Muscle of leg (tissue), 11 donors: ENCODE measurements around the gene ABHD1. TPM values are rescaled to one million over a fixed set of nuclear protein-coding genes. Genes with fewer than 3 reads are reported as not detected.

Experiments
- DNase-seq: peaks from one replicate; pipeline ENCODE4 v3.0.0; 2013
- H3K27ac ChIP-seq: one replicate; pipeline ENCODE4 v1.5.1; 2013; ENCODE audit warnings: mild to moderate bottlenecking, low read length, control low read depth
- H3K27me3 ChIP-seq: one replicate; pipeline ENCODE4 v1.6.1; 2013; ENCODE audit warnings: low read length; ENCODE audit not compliant: control insufficient read depth, insufficient read depth
- H3K36me3 ChIP-seq: one replicate; pipeline ENCODE4 v1.6.1; 2013; ENCODE audit warnings: low read length; ENCODE audit not compliant: control insufficient read depth, insufficient read depth
- H3K4me1 ChIP-seq: one replicate; pipeline ENCODE4 v1.6.1; 2013; ENCODE audit warnings: low read length; ENCODE audit not compliant: control insufficient read depth, insufficient read depth
- H3K4me3 ChIP-seq: one replicate; pipeline ENCODE4 v1.5.1; 2013; ENCODE audit warnings: low read length, control low read depth
- H3K9me3 ChIP-seq: replicated peaks from 2 replicates; pipeline ENCODE4 v1.6.1; 2013; ENCODE audit warnings: low read depth, low read length; ENCODE audit not compliant: control insufficient read depth
- WGBS: methylation state at CpG from one replicate; pipeline ENCODE4 v1.1.5; 2013; ENCODE audit warnings: missing lambda C conversion rate; ENCODE audit not compliant: insufficient coverage; 5-methylcytosine and 5-hydroxymethylcytosine counted together
- polyA plus RNA-seq, 8 donors: library from polyadenylated mRNA; unstranded; fragments of 120-200 nt; gene quantifications; one replicate each; pipeline versions ENCODE4 v1.2.1 to v1.2.3, GENCODE V29; 2013; ENCODE audit warnings: inconsistent platforms in 1 of 8, low replicate concordance in 1 of 8; ENCODE audit not compliant: insufficient read length in 8 of 8, insufficient read depth in 1 of 8
- total RNA-seq: library from RNA; stranded (reverse); fragments of 120-200 nt; gene quantifications from one replicate; pipeline ENCODE4 v1.2.4, GENCODE V29; 2013

ABHD1 gene
- total and polyA plus RNA-seq, 9 donors = 0.04 to 0.45 (median 0.23) TPM

DNA sequence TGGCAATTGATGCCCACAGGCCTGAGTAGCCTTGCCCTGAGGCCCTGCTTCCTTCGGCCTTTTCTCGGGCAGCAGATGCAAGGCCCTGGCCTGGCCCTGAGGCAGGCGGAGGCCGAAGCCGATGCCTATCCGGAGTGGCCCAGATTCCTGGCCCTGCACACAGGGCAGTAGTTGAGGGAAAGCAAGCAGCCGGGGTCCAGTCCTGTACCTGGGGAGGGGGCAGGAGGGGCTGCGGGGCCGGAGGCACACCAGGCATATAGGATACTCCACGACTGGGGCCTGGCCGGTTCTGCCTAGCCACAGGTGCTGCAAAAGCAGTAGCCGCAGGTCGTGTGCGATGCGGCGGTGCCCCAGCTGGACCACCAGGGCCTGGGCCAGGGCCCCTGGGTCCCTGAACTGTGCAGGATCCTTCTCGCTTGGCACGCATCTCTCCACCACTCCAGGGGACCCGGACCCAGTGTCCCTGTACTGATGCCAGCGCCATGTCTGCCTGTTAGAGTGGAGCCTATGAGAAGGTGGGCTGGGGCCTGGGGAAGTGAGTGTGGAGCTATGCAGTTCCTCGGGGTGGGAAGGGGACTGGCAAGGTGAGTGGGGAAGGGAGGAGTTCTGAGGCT lies 13.8 kb downstream of the ABHD1 start:
- peaks cover 17% of the 10 kb centered on the region for H3K4me1 ChIP-seq
- 89% methylated on average over 17 of the region's 21 CpGs for WGBS

DNA sequence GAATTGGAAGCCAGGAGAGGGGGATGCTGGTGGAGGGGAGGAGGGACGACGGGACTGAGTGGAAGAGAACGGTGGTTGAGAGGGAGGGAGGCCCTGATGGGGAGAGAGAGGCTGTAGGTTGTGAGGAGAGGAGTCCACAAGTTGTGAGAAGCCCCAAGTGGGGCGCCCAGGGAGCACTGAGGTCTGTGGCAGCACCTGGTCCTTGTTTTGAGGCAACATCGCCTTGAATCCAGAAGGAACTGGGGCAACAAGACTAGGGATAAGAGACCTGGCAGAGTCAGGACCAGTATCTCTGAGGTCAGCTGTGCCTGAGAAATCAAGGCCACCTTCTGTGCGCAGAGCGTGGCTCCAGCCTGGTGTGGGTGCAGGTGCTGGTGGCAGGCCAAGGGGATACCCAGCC lies 14.5 kb downstream of the ABHD1 start:
- DNase-seq = no peak
- H3K4me1 ChIP-seq = peaks cover 11% of the 10 kb centered on the region
- H3K27ac ChIP-seq = no peak overlapping the region
- 68% methylated on average over 7 of the region's 7 CpGs for WGBS
- H3K36me3 ChIP-seq = no peaks in the 10 kb centered on the region
- H3K9me3 ChIP-seq = no peaks in the 10 kb centered on the region
- H3K4me3 ChIP-seq = no peak overlapping the region
- peaks cover 4% of the 10 kb centered on the region for H3K27me3 ChIP-seq

More for the DNA sequence above, 13.8 kb downstream of the ABHD1 start:
- Histone ChIP-seq H3K4me3 (no peak overlapping the region), H3K9me3 (no peaks in the 10 kb centered on the region), H3K27ac (no peak overlapping the region), H3K27me3 (peaks cover 2% of the 10 kb centered on the region), H3K36me3 (peaks cover 5% of the 10 kb centered on the region)
- DNase-seq = no peak

DNA sequence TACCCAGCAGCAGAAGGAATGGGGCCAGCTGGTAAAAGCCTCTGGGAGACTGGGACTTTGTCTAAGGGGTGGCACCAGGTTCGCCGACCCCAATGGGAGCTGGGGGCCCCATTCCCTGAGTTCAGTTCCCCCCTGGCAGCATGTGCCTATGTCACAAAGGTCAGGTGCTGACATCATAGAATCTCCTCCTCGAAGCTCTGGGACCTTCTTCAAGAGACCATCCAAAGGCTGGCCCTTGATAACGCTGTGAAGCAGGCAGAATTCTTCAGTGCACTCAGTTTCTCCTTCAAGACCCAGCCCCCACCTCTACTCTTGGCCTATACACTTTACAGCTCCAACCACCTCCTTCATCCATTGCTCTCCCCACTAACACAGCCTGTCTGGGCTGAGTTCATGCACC lies 15.7 kb downstream of the ABHD1 start, which contains the start of gene PRR30:
Gene PRR30, minus strand, starts transcription at position 101 of the 400 bp plus-strand sequence. CDS start 1,081 bp downstream, outside the sequence.
- H3K27me3 ChIP-seq = peaks cover 7% of the 10 kb centered on the region
- 74% methylated on average over 4 of the region's 4 CpGs for WGBS

DNA sequence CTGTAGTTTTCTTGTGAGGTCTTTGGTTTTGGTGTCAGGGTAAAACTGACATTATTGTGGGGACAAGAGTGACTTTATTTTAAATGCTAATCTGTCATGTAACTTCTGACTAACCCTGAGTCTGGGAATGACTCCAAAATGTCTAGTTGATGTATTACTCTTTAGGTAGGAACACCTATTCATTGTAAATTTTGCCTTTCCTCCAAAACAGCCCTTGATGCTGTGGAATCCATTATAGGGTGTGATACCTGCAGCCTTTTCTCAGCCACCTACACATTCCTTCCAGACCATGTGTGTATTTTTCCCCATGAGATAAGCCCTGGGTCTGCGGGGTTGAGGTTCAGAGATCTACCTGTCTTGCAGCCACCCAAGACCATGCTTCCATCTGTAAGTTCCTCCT lies 19.7 kb downstream of the ABHD1 start:
- H3K4me1 ChIP-seq = no peaks in the 10 kb centered on the region
- H3K9me3 ChIP-seq = no peaks in the 10 kb centered on the region
- H3K36me3 ChIP-seq = no peaks in the 10 kb centered on the region
- DNase-seq = no peak
- no peak overlapping the region for H3K27ac ChIP-seq
- peaks cover 7% of the 10 kb centered on the region for H3K27me3 ChIP-seq
- H3K4me3 ChIP-seq = no peak overlapping the region
- 92% methylated on average over 1 of the region's 1 CpG for WGBS

More for the DNA sequence above, 15.7 kb downstream of the ABHD1 start, which contains the start of gene PRR30:
- Histone ChIP-seq H3K4me3 (no peak within 1 kb of the TSS), H3K4me1 (peaks cover 4% of the 10 kb centered on the region), H3K36me3 (no peaks in the 10 kb centered on the region), H3K27ac (no peak within 1 kb of the TSS), H3K9me3 (no peaks in the 10 kb centered on the region)
- DNase-seq = no peak

DNA sequence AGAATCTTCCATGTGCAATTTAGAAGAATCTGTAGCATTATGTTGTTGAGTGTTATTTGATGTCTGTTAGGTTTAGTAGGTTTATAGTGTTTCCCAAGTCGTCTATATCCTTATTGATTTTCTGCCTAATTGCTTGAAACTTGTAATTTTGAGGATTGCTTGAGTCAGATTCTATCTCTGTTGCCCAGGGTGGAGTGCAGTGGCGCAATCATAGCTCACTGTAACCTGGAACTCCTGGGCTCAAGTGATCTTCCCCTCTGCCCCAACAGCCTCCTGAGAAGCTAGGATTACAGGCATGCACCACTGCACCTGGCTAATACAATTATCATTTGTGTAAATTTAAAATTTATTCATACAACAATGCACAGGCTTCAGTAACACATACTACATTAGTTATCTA lies 22.1 kb downstream of the ABHD1 start:
- H3K36me3 ChIP-seq = no peaks in the 10 kb centered on the region
- peaks cover 7% of the 10 kb centered on the region for H3K27me3 ChIP-seq
- DNase-seq = no peak
- no peak overlapping the region for H3K4me3 ChIP-seq
- no peaks in the 10 kb centered on the region for H3K9me3 ChIP-seq
- WGBS = no CpG with 5 or more reads among the region's 2 CpGs
- no peak overlapping the region for H3K27ac ChIP-seq
- H3K4me1 ChIP-seq = no peaks in the 10 kb centered on the region

DNA sequence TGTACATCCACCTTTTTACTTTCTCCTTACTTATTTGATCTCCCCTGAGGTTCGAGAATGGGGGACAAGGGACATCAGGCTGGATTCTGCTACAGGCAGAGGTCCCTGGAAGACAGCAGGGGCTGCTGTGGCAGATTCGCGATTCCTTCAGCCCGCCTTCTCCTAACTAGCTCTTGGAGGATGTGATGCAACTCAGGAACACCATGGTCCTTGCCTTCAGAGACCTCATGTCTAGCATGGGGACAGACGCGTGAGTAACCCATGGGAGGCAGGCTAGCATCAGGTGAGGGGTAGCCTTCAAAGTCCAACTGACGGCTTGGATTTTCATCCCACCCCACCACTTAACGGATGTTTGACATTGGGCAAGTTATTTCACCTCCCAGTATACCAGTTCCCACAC lies 24.3 kb downstream of the ABHD1 start:
- H3K27ac ChIP-seq = no peak overlapping the region
- no peaks in the 10 kb centered on the region for H3K4me1 ChIP-seq
- no peaks in the 10 kb centered on the region for H3K36me3 ChIP-seq
- no peaks in the 10 kb centered on the region for H3K9me3 ChIP-seq
- 88% methylated on average over 6 of the region's 8 CpGs for WGBS
- DNase-seq = no peak
- H3K27me3 ChIP-seq = peaks cover 5% of the 10 kb centered on the region
- no peak overlapping the region for H3K4me3 ChIP-seq

DNA sequence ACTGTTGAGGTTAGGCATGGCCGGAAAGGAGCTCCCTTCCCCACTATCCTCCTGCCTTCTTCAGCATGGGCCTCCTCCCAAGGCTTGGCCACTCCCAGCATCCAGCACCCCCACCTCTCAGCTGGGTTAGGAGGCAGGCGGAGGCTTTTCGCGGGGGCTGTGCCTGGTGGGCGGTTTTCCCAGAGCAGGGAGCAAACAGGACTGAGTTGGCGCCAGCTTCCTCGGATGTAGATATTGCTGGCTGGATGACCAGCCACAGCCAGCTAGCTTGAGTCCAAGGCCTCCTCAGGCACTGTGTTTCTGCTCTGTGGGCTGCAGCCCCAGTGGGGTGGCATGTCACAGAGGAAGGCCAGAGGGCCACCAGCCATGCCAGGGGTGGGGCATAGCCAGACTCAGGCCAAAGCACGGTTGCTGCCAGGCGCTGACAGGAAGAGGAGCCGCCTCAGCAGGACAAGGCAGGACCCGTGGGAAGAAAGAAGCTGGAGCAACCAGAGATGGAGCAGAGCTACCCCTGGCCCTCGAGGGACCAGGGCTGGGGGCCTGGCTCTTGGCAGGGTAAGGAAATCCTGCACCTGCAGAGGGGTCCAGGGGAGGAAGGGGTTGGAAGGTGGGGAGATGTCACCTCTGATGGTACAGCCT lies 25.3 kb downstream of the ABHD1 start, which contains the start of gene TCF23:
Gene TCF23, plus strand, starts transcription at position 204 of the 639 bp plus-strand sequence. Its CDS starts 130 bp downstream, at position 334.
- H3K27me3 ChIP-seq = peaks cover 3% of the 10 kb centered on the region
- no peaks in the 10 kb centered on the region for H3K4me1 ChIP-seq
- no peak for DNase-seq
- no peak within 1 kb of the TSS for H3K27ac ChIP-seq
- 61% methylated on average over 12 of the region's 12 CpGs for WGBS
- H3K9me3 ChIP-seq = no peaks in the 10 kb centered on the region
- H3K4me3 ChIP-seq = no peak within 1 kb of the TSS
- H3K36me3 ChIP-seq = no peaks in the 10 kb centered on the region

DNA sequence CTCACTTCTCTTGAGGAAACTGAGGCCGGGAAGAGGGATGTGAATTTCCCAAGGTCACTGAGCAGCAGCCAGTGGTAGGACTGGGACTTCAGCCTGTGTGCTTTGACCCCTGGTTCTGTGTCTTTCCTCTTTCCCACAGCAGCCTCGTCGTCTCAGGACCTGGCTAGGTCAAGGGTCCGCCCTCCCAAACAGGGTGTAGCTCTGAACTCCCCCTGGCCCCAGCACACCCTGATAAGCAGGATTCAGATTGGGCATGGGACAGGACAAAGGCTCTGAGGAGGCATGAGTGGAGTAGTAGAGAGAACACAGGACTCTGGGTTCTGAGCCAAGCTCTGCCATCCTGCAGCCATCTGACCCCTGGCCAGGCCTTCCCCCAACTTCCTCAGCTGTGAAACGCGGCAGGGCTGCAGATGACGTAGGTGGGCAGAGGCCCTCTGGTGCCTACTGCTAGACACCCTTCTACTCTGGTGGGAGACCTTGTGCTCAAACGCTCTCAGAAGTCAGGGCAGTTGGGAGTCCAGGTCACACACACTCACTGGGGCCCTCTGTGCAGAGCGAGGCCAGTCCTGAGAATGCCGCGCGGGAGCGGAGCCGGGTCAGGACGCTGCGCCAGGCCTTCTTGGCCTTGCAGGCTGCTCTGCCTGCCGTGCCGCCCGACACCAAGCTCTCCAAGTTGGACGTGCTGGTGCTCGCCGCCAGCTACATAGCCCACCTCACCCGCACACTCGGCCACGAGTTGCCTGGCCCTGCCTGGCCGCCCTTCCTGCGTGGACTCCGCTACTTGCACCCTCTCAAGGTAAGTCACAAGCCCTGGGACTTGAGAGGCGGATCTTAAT lies 26.2 kb downstream of the ABHD1 start:
- Histone ChIP-seq H3K36me3 (no peaks in the 10 kb centered on the region), H3K4me1 (peaks cover 4% of the 10 kb centered on the region), H3K27ac (no peak overlapping the region), H3K27me3 (peaks cover 3% of the 10 kb centered on the region), H3K4me3 (no peak overlapping the region), H3K9me3 (no peaks in the 10 kb centered on the region)
- 90% methylated on average over 26 of the region's 29 CpGs for WGBS
- DNase-seq = no peak

DNA sequence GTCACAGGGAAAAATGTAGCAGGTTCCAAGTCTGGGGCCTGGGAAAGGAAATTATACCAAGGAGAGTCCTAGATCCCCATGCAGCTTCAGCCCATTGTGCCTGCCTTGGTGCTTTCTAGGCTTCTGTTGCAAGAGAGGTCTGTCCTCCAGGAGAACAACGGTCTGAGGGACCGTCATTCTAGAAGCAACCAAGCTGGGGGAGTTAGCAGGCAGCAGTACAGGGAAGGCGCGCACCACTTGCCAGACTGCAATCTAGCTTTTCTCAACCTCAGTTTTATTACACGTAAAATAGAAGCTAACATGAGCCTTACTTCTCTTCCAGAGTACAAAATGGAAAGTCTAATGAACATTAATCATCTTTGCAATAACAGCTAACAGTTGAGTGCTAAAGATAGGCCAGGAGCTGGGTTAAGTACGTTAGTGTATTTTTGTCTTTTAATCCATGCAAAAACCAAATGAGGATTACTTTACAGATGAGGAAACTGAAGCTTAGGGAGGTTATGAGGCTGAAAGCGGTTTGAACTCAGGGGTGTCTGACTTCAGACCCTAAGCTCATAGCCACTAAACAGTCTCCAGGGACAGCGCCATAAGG lies 27.1 kb downstream of the ABHD1 start:
- WGBS = no CpG with 5 or more reads among the region's 8 CpGs
- peaks cover 4% of the 10 kb centered on the region for H3K4me1 ChIP-seq
- peaks cover 3% of the 10 kb centered on the region for H3K27me3 ChIP-seq

More for the DNA sequence above, 27.1 kb downstream of the ABHD1 start:
- Histone ChIP-seq H3K4me3 (no peak overlapping the region), H3K27ac (no peak overlapping the region), H3K36me3 (no peaks in the 10 kb centered on the region), H3K9me3 (no peaks in the 10 kb centered on the region)
- DNase-seq = no peak
